ENCODE data around the gene DENND6A.

DNA sequence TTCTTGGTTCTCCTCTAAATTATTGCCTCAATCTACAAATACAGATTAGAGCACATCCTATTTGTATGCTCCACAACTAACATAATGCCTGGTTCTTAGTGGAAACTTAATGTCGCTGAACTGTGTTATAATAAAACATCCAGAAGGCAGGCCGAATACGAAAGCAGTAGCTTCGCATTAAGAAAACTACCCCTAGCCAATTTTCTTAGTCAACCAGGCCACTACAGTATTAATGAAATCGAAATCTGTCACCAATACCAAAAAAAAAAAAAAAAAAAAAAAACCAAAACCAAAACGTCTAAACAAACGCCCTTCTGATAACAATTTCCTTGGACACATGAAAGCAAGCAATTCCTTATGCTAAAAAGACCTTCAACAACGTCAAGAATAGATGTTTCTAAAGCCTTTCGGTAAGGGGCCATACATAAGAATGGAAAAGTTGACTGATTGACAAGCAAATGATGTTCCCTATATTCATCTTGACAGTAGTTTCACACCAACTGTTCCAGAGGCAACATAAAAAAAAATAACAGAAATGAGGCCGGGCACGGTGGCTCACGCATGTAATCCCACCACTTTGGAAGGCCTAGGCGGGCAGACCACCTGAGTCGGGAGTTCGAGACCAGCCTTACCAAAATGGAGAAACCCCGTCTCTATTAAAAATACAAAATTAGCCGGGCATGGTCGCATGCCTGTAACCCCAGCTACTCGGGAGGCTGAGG lies 1.3 kb downstream of the DENND6A start:
- TF ChIP-seq ZNF621 (tag by site-specific recombination; IDR thresholded peaks at IDR 0.05), result no peak
- TF ChIP-seq ZNF629 (tag by site-specific recombination; IDR thresholded peaks at IDR 0.05), result no peak
- TF ChIP-seq, protein P1, sequence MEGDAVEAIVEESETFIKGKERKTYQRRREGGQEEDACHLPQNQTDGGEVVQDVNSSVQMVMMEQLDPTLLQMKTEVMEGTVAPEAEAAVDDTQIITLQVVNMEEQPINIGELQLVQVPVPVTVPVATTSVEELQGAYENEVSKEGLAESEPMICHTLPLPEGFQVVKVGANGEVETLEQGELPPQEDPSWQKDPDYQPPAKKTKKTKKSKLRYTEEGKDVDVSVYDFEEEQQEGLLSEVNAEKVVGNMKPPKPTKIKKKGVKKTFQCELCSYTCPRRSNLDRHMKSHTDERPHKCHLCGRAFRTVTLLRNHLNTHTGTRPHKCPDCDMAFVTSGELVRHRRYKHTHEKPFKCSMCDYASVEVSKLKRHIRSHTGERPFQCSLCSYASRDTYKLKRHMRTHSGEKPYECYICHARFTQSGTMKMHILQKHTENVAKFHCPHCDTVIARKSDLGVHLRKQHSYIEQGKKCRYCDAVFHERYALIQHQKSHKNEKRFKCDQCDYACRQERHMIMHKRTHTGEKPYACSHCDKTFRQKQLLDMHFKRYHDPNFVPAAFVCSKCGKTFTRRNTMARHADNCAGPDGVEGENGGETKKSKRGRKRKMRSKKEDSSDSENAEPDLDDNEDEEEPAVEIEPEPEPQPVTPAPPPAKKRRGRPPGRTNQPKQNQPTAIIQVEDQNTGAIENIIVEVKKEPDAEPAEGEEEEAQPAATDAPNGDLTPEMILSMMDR (tag by site-specific recombination; IDR thresholded peaks at IDR 0.05), result no peak
- no peak for TF ChIP-seq REPIN1 (tag by site-specific recombination; IDR thresholded peaks at IDR 0.05; ENCODE audit: low read depth)
- TF ChIP-seq ZNF561 (tag by site-specific recombination; IDR thresholded peaks at IDR 0.05; ENCODE audit: borderline replicate concordance), result no peak
- TF ChIP-seq, protein P2, sequence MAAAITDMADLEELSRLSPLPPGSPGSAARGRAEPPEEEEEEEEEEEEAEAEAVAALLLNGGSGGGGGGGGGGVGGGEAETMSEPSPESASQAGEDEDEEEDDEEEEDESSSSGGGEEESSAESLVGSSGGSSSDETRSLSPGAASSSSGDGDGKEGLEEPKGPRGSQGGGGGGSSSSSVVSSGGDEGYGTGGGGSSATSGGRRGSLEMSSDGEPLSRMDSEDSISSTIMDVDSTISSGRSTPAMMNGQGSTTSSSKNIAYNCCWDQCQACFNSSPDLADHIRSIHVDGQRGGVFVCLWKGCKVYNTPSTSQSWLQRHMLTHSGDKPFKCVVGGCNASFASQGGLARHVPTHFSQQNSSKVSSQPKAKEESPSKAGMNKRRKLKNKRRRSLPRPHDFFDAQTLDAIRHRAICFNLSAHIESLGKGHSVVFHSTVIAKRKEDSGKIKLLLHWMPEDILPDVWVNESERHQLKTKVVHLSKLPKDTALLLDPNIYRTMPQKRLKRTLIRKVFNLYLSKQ (tag by site-specific recombination; IDR thresholded peaks at IDR 0.05; ENCODE audit: borderline replicate concordance), result no peak
